ENCODE measurements around the gene NAT16. TPM values are rescaled to one million over a fixed set of nuclear protein-coding genes. Genes with fewer than 3 reads are reported as not detected.

The NAT16 gene
- total and polyA plus RNA-seq, 10 of the 15 experiments (the other 5 are each of a cell fraction or from before 2014, with no cell fraction given) = not detected

GRCh38 chr7:101222275-101222830 lies 42.3 kb upstream of the NAT16 start:
- in situ Hi-C loops (cut with MboI) (no loop called here), intact Hi-C loops (cut with micrococcal nuclease; ENCODE audit: unreplicated experiment) (no loop called here)
- Histone ChIP-seq H3K4me1 (ENCODE audit: control insufficient read depth, insufficient read depth, low read length) (no peaks in the 10 kb centered on the region), H3K27me3 (replicated peaks in 1 of 2; ENCODE audit: control insufficient read depth in 2 of 2, insufficient read depth in 2 of 2, low read length in 1 of 2) (no peaks in the 10 kb centered on the region), H3K79me2 (ENCODE audit: control insufficient read depth, insufficient read depth, low read length) (peaks cover 13% of the 10 kb centered on the region), H3K9me3 (replicated peaks; ENCODE audit: control insufficient read depth, insufficient read depth, low read length) (no peaks in the 10 kb centered on the region), H3K36me3 (ENCODE audit: control insufficient read depth in 2 of 2, insufficient read depth in 2 of 2, low read length in 1 of 2) (peaks cover 7 to 9% of the 10 kb centered on the region in 2 experiments), H4K20me1 (ENCODE audit: control insufficient read depth, insufficient read depth) (no peaks in the 10 kb centered on the region), H2AFZ (ENCODE audit: control insufficient read depth, low read depth, low read length) (no peak overlapping the region), H3K27ac (ENCODE audit: control insufficient read depth, insufficient read depth) (no peak overlapping the region), H3K4me2 (ENCODE audit: control insufficient read depth, insufficient read depth) (no peak overlapping the region), H3K4me3 (no peak overlapping the region), H3K9ac (ENCODE audit: control insufficient read depth, insufficient read depth, low read length) (no peak overlapping the region)
- 96% methylated on average over 26 of the region's 27 CpGs for WGBS (ENCODE audit: insufficient coverage, insufficient replicate concordance, low lambda C conversion rate, missing lambda C conversion rate)
- no TSS peak for BruUV-seq (replicated peaks)
- ChIA-PET SMC1A (ENCODE audit: uncharacterized antibody, unreplicated experiment) (no interaction called here), POLR2A (interaction anchor here (0.6 kb wide), 1 partner anchor 63 kb away, joined by 8 read pairs; no protein-coding TSS in a partner anchor), CTCF (interaction anchor here (0.6 to 1.1 kb wide), 3 partner anchors 21 to 667 kb away, joined by 3 to 5 read pairs (median 3); no protein-coding TSS in a partner anchor), RAD21 (ENCODE audit: unreplicated experiment) (no interaction called here)
- no peak for TF ChIP-seq CREM (IDR thresholded peaks at IDR 0.05; ENCODE audit: low read depth)
- TF ChIP-seq RAD51 (IDR thresholded peaks at IDR 0.05) = no peak
- TF ChIP-seq TCF12 (IDR thresholded peaks at IDR 0.05; ENCODE audit: low read depth, low read length) = no peak
- TF ChIP-seq PML (IDR thresholded peaks at IDR 0.05; ENCODE audit: low read length) = no peak
- TF ChIP-seq ZZZ3 (IDR thresholded peaks at IDR 0.05; ENCODE audit: control insufficient read depth, insufficient read length, low read depth) = no peak
- TF ChIP-seq SPI1 (IDR thresholded peaks at IDR 0.05; ENCODE audit: borderline replicate concordance, insufficient read depth, low read depth, low read length) = no peak
- TF ChIP-seq SRF (IDR thresholded peaks at IDR 0.05; ENCODE audit: low read depth in 2 of 2, low read length in 2 of 2) = no peak
- TF ChIP-seq BCLAF1 (IDR thresholded peaks at IDR 0.05) = no peak
- no peak for TF ChIP-seq ZSCAN29 (IDR thresholded peaks at IDR 0.05)
- no peak for TF ChIP-seq CEBPB (IDR thresholded peaks at IDR 0.05; ENCODE audit: borderline replicate concordance in 1 of 2, low read depth in 2 of 2, low read length in 2 of 2)
- TF ChIP-seq CHD2 (IDR thresholded peaks at IDR 0.05; ENCODE audit: borderline replicate concordance, low read depth, low read length) = no peak
- no peak for TF ChIP-seq BMI1 (IDR thresholded peaks at IDR 0.05; ENCODE audit: borderline replicate concordance)
- no peak for TF ChIP-seq BACH1 (IDR thresholded peaks at IDR 0.05; ENCODE audit: borderline replicate concordance)
- TF ChIP-seq KDM1A (IDR thresholded peaks at IDR 0.05; ENCODE audit: borderline replicate concordance) = no peak
- TF ChIP-seq RBBP5 (conservative IDR thresholded peaks at IDR 0.05) = no peak
- TF ChIP-seq MYB (IDR thresholded peaks at IDR 0.05; ENCODE audit: borderline replicate concordance, low read depth, low read length) = no peak
- TF ChIP-seq ZNF622 (IDR thresholded peaks at IDR 0.05) = no peak
- no peak for TF ChIP-seq EZH2 (IDR thresholded peaks at IDR 0.05; ENCODE audit: borderline replicate concordance, control insufficient read depth, low read depth, low read length)
- no peak for TF ChIP-seq YBX1 (IDR thresholded peaks at IDR 0.05)
- TF ChIP-seq KLF5 (IDR thresholded peaks at IDR 0.05; ENCODE audit: partially characterized antibody) = no peak
- DNase-seq (ENCODE audit: low read depth, low spot score) (no peak), FAIRE-seq (no peak), ATAC-seq (no peak)

Data from GM12878 (cell line).